GM18870 (cell line): ENCODE measurements around the gene TAF11.
"Not testable (repeated sequence)": the region's sequence is repeated elsewhere in the genome, so short reads cannot be mapped to it uniquely, and the experiment has no call there.

ENCODE experiments used
- ATAC-seq: cut with Tn5 transposase; IDR thresholded peaks from one replicate; pipeline ENCODE4 v1.9.1; 2021; ENCODE audit warnings: moderate library complexity; ENCODE audit not compliant: unreplicated experiment

TAF11 gene

GRCh38 chr6:34887753-34888513 is at the start of gene TAF11:
TAF11 (minus strand) TSS chr6:34888042; CDS start chr6:34887957, 85 bp downstream.
- ATAC-seq, result peak; percentile 70

GRCh38 chr6:34934516-34934915 is 46.7 kb upstream of the TAF11 start:
- no peak for ATAC-seq

GRCh38 chr6:34932202-34932601 is 44.4 kb upstream of the TAF11 start:
- ATAC-seq, result not testable (repeated sequence)

- ATAC-seq, result no peak
Observed at GRCh38 chr6:34930221-34930620, 42.4 kb upstream of the TAF11 start.

DNA sequence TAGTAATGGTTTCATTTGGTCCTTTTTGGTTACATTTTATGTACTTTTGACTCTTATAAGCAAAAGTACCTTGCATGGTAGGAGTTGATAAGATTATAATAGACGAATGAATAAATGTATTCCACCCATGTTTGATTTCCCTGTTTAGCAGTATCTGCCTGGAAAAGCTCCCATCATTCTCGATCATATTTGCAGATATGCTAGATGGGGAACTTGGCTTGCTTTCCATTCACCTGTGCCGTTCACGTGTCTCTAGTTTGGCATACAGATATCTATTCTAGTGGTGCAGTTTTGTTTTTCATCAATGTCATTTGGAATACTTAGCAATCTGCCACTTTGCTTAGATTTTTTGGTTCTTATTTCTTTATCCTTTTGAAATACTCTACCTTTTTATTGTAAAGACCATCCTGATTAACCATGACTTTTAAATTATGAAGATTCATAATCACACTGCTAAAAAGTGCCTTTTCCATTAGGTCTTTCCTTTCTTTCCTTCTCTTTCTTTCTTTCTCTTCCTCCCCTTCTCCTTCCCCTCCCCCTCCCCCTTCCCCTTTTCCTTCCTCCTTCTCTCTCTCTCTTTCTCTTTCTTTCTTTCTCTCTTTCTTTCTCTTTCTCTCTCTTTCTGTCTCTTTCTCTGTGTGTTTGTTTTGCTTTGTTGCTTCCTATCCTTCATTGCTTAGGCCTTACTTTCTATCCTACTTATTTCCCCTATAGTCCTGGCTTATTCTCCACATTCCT is 41.6 kb upstream of the TAF11 start:
- ATAC-seq, result no peak

DNA sequence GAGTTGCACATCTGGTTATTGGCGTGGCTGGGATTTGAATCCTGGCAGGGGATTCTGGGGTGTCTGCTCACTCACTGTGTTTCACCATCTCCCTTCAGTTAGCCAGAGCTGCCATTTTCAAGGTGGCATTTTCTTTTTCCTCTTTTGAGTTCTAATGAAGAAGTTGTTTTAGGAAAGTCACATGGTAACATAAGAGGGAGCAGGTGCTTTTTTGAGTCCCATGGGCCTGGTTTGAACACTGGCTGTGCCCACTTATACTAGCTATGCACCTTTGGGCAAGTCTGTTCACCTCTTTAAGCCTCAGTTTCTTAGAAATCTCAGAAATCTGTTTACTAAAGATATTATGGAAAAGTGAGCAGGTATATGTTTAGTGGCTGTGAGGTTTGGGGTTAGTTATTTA is 40.9 kb upstream of the TAF11 start:
- no peak for ATAC-seq

DNA sequence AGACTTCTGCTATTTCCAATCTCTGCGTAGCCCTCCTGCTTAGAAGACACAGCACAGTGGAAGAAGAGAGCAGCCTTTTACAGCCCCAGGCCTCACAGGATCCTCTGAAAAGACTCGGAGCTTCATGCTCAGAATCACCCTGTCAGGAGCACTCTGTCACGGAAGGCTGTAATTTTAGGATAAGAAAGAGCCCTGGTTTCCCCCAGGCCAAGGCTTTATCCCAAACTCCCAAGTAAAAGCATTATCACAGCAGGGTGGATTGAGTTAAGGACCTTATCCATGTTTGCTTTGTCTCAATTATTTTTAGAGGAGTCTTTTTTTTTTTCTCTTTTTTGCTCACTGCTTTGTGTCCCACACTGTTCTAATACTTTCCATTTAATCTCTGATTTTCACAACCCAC is 40.4 kb upstream of the TAF11 start:
- no peak for ATAC-seq

GRCh38 chr6:34926655-34927054 is 38.8 kb upstream of the TAF11 start:
- ATAC-seq, result no peak

DNA sequence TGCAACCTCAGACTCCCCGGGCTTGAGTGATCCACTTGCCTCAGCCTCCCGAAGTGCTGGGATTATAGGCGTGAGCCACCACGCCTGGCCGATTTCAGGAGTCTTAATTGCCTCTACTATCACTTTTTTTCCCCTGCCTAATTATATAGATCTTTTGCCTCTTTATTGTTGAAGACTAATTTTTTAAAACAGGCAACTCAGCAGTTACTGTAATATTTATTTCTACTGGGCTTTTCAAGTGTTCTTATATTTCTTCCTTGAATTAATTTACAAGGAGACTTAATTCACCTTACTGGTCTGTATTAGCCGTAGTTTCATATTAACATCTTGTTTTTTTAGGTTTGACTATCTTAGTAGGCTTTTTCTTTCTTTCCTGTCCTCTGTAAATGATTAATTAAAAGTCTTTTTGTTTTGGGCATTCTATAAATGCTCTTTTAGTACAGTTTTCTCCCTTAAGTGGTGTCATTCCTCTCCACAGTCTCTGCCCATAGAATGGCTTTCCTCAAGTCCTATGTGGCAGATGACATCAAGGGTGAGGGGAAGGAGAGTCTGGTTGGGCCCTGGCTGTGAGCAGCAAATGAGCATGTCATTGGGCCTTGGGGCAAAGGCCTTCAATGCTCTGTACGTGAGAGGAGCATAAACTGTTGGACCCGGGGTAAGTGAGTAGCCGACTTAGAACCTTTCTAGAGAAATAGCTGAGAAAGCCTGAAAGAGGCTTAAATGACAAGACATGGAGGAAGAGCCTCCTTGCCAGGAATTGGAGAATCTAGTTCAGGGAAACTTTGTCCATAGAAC is 37.2 kb upstream of the TAF11 start:
- no peak for ATAC-seq

DNA sequence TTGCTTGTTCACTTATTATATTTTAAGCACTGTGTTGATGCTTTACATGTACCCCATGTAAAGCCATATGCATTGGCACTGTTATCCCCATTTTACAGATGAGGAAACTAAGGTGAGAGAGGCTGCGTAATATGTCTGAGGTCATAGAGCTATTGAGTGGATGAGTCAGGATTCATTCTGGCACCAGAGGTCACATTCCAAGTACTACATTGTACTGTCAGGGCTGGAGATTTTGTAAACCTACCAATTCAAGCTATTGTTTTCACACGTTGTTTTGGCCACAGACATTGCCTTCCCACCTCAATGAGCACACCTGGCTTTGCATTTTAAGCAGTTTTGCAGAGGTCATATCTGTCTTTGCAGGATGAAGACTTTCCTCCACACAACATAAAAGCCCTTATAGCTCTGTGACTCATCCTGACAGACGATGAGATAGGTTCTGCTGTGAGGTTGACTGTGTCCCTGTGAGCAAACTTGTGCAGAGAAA is 34.4 kb upstream of the TAF11 start:
- ATAC-seq, result no peak

DNA sequence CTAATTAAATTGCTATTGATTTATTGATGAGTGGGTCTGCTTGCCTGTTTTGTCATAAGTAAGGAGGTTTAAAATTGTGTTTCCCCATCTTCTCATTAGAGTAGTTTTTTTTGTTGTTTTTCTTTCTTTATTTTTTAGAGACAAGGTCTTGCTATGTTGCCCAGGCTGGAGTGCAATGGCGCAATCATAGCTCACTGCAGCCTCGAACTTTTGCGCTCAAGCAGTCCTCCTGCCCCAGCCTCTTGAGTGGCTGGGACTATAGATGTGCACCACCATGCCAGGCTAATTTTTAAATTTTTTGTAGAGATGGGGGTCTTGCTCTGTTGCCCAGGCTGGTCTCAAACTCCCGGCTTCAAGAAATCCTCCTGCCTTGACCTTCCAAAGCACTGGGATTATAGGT is 32.3 kb upstream of the TAF11 start:
- ATAC-seq, result no peak

- ATAC-seq, result no peak
Observed at GRCh38 chr6:34919651-34920050, 31.8 kb upstream of the TAF11 start.

GRCh38 chr6:34917626-34918285 is 29.9 kb upstream of the TAF11 start:
- ATAC-seq, result no peak

GRCh38 chr6:34916348-34916967 is 28.6 kb upstream of the TAF11 start:
- no peak for ATAC-seq

DNA sequence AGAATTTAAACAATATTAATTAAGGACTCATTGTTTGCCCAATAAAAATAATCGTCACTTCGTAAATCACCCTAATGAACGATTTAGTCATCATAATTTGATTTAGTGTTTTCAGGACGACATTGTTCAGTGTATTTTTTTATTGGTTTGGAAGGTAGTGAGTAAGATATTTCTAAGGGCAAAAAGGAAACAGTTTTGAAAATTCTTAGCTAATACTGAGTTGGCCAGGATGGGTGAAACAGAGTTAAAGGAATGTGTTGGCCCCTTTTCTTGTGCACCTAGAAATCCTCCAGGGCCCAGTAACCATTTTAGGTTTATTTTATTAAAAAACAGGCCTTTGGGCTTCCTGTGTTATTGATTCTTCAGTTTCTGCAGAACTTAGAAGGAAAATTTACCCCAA is 26.5 kb upstream of the TAF11 start:
- ATAC-seq, result no peak

DNA sequence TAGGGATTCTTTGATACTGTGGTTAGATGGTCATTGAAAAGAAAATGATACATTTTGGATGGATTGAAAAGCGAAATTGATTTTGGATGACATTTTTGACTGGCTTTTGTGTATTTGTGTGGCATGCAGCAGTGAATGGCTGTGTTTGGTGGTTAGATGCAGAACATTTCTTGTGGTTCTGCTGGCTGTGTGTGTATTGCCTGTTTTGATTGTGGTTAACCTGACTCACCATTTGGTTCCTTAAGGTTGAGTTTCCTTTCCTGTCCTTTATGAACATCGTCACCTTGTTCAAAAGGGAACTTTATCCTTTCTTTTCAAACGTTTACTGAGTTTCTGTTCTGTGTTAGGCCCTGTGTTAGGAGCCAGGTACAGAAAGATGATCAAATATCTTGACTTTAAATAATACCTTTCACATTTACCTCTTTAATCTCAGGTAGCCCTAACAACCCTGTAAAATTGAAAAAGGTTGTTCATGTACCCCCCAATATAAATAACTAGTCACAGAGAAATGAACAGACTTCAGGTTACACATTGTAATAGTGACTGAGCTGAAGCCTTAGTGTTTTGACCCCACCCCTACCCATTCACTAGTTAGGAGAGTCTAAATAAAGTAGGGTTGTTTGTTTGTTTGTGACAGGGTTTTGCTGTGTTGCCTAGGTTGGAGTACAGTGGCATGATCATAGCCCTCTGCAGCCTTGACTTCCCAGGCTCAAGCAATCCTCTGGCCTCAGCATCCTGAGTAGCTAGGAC is 25.0 kb upstream of the TAF11 start:
- ATAC-seq, result no peak

GRCh38 chr6:34911822-34912221 is 24.0 kb upstream of the TAF11 start:
- ATAC-seq, result no peak

- ATAC-seq, result no peak
Observed at GRCh38 chr6:34909320-34909883, 21.6 kb upstream of the TAF11 start.

GRCh38 chr6:34908194-34908593 is 20.4 kb upstream of the TAF11 start:
- ATAC-seq, result no peak
